Prostate gland (tissue), 2 donors: ENCODE measurements around the gene CKAP2.
"Not testable (repeated sequence)": the region's sequence is repeated elsewhere in the genome, so short reads cannot be mapped to it uniquely, and the experiment has no call there.

Source experiments
- POLR2A ChIP-seq: fragments of 450-650 bp; IDR thresholded peaks from one replicate; pipeline ENCODE4 v1.6.1; 2016; ENCODE audit warnings: antibody characterized with exemption, mild to moderate bottlenecking
- POLR2AphosphoS5 ChIP-seq: sonication (generic); formaldehyde crosslinking; IDR thresholded peaks from one replicate; pipeline ENCODE4 v1.6.1; 2017; ENCODE audit warnings: antibody characterized with exemption
- TF ChIP-seq, protein P1 (sequence below), 4 experiments: fragments of 200-600 bp in 2 of 4; fragments of 450-650 bp in 2 of 4; sonication (generic) in 2 of 4; IDR thresholded peaks; 1 replicate in 3 of 4; 2 replicates in 1 of 4; pipeline ENCODE4 v1.5.1; 2016 to 2019; ENCODE audit warnings: antibody characterized with exemption in 4 of 4, mild to moderate bottlenecking in 2 of 4, moderate library complexity in 2 of 4

DNA sequence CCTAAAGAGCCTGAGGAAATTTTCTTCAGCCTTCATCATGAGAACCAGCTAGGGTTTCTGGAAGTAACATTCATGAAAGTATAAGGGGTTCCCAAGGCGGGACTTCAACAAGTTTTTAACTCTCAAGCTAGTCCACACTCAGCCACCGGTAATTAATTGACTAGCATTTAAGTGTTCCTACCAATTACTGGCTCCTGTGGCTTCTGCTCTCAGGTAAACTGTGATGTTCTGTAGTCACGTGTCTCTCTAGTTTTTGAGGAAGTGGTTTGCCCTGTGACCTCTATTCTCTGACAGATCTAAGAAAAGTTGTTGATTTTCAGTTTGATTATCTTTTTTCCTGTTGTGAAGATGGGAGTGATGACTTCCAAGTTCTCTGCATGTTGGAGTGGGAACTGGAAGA lies 42.7 kb downstream of the CKAP2 start:
- not testable (repeated sequence) for TF ChIP-seq POLR2A, POLR2AphosphoS5
- TF ChIP-seq, protein P1, sequence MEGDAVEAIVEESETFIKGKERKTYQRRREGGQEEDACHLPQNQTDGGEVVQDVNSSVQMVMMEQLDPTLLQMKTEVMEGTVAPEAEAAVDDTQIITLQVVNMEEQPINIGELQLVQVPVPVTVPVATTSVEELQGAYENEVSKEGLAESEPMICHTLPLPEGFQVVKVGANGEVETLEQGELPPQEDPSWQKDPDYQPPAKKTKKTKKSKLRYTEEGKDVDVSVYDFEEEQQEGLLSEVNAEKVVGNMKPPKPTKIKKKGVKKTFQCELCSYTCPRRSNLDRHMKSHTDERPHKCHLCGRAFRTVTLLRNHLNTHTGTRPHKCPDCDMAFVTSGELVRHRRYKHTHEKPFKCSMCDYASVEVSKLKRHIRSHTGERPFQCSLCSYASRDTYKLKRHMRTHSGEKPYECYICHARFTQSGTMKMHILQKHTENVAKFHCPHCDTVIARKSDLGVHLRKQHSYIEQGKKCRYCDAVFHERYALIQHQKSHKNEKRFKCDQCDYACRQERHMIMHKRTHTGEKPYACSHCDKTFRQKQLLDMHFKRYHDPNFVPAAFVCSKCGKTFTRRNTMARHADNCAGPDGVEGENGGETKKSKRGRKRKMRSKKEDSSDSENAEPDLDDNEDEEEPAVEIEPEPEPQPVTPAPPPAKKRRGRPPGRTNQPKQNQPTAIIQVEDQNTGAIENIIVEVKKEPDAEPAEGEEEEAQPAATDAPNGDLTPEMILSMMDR (IDR thresholded peaks at IDR 0.05), result not testable (repeated sequence)
